Kidney epithelial cell (primary cell): ENCODE results near the gene CYP4F2. TPM values are rescaled to one million over a fixed set of nuclear protein-coding genes. Genes with fewer than 3 reads are reported as not detected.
"Not testable (repeated sequence)": the region's sequence is repeated elsewhere in the genome, so short reads cannot be mapped to it uniquely, and the experiment has no call there.

ENCODE experiments used
- DNase-seq: peaks from one replicate; pipeline ENCODE4 v3.0.0-alpha.2; 2010; ENCODE audit warnings: low read depth
- H3K27me3 ChIP-seq: 2 replicates; pipeline ENCODE4 v1.6.0; 2011; ENCODE audit warnings: low read length; ENCODE audit not compliant: control insufficient read depth, insufficient read depth
- H3K36me3 ChIP-seq: 2 replicates; pipeline ENCODE4 v1.5.1; 2011; ENCODE audit warnings: low read length; ENCODE audit not compliant: control insufficient read depth, insufficient read depth
- H3K4me3 ChIP-seq: 2 replicates; pipeline ENCODE4 v1.5.1; 2011; ENCODE audit warnings: low read depth, mild to moderate bottlenecking, control low read depth, low read length
- total RNA-seq: library from RNA; depleted of rRNA; stranded (reverse); fragments of >200 nt; gene quantifications from 2 replicates; pipeline ENCODE4 v1.2.3, GENCODE V29; 2015
- TF ChIP-seq, protein P1 (sequence below): IDR thresholded peaks from 2 replicates; pipeline ENCODE4 v1.5.1; 2011; ENCODE audit warnings: mild to moderate bottlenecking, moderate library complexity, low read length, control low read depth, inconsistent platforms; ENCODE audit not compliant: insufficient read depth, poor library complexity, severe bottlenecking

CYP4F2 gene
- total RNA-seq, 1 donor from 2014 or later, result not detected

- Histone ChIP-seq H3K4me3 (no peak overlapping the region), H3K36me3 (no peaks in the 10 kb centered on the region), H3K27me3 (no peaks in the 10 kb centered on the region)
- no peak for DNase-seq
- TF ChIP-seq, protein P1, sequence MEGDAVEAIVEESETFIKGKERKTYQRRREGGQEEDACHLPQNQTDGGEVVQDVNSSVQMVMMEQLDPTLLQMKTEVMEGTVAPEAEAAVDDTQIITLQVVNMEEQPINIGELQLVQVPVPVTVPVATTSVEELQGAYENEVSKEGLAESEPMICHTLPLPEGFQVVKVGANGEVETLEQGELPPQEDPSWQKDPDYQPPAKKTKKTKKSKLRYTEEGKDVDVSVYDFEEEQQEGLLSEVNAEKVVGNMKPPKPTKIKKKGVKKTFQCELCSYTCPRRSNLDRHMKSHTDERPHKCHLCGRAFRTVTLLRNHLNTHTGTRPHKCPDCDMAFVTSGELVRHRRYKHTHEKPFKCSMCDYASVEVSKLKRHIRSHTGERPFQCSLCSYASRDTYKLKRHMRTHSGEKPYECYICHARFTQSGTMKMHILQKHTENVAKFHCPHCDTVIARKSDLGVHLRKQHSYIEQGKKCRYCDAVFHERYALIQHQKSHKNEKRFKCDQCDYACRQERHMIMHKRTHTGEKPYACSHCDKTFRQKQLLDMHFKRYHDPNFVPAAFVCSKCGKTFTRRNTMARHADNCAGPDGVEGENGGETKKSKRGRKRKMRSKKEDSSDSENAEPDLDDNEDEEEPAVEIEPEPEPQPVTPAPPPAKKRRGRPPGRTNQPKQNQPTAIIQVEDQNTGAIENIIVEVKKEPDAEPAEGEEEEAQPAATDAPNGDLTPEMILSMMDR, result no peak
These were observed 1.9 kb downstream of the CYP4F2 start for GRCh38 chr19:15895876-15896430.

- Histone ChIP-seq H3K36me3 (no peaks in the 10 kb centered on the region), H3K27me3 (no peaks in the 10 kb centered on the region), H3K4me3 (no peak overlapping the region)
- no peak for DNase-seq
- TF ChIP-seq, protein P1, result no peak
These were observed 3.5 kb downstream of the CYP4F2 start for GRCh38 chr19:15894359-15894758.

- Histone ChIP-seq H3K27me3 (no peaks in the 10 kb centered on the region), H3K4me3 (no peak overlapping the region), H3K36me3 (no peaks in the 10 kb centered on the region)
- DNase-seq, result no peak
- TF ChIP-seq, protein P1, result no peak
These were observed 4.4 kb downstream of the CYP4F2 start for GRCh38 chr19:15893477-15893876.

DNA sequence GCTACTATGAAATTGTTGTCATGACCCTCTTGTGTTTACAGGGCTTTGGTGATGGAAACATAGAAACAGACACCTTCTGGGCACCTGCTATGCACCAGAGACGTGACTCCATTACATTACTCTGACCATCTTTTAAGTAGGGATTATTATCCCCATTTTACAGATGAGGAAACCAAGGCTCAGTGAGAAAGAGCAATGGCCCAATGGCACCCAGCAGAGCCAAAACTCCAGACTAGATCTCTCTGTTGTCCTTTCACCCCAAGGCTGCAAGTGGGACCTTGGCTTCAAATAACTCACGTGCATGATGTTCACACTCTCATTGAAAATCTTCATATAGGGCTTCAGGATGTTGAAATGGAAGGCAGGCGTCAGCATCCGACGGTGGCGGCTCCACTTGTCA is 5.9 kb downstream of the CYP4F2 start:
- H3K4me3 ChIP-seq, result no peak overlapping the region
- H3K36me3 ChIP-seq, result no peaks in the 10 kb centered on the region
- no peak for DNase-seq
- TF ChIP-seq, protein P1, result no peak
- no peaks in the 10 kb centered on the region for H3K27me3 ChIP-seq

DNA sequence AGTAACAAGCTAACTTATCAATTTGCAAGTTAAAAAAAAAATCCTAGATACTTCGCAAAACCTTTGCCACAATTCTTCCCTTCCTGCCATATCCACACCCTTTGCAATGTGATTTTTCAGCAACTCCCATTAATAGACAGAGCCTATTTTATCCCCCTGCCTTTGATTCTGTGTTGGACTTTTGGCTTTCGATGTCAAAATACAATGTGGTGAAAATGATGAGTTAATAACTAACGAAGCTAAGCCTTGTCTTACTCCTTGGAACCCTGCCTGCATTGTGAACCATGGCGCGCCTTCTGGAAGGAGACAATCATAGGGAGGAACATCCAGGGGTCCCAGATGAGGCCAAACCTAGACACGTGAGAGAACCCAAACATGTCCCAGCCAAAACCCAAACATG is 6.4 kb downstream of the CYP4F2 start:
- Histone ChIP-seq H3K27me3 (no peaks in the 10 kb centered on the region), H3K4me3 (no peak overlapping the region), H3K36me3 (no peaks in the 10 kb centered on the region)
- DNase-seq, result no peak
- TF ChIP-seq, protein P1, result no peak

DNA sequence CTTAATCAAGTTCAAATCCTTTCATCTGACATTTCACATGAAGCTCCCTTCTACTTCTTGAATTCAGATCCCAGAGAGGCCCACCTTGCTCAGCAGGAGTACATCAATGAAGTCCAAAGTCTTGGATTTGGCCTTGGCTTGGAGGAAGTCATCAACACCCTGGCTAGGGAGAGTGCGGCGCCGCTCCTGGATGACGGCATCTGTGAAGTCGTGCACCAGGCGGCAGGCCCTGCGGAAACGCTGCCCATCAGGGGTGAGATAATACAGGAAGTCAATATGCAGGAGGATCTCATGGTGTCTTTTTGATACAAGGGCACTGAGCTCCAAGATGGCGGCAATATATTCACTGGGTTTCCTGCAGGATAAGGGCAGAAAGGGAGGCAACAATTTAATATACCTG is 8.5 kb downstream of the CYP4F2 start:
- H3K36me3 ChIP-seq, DNase-seq, H3K27me3 ChIP-seq, H3K4me3 ChIP-seq: not testable (repeated sequence)
